Endothelial cell of umbilical vein (primary cell): ENCODE results near the gene GTPBP4. TPM values are rescaled to one million over a fixed set of nuclear protein-coding genes. Genes with fewer than 3 reads are reported as not detected.

Source experiments
- BruUV-seq: library from RNA; stranded (reverse); fragments of 400-500 nt; replicated peaks from 2 replicates; lab custom pipeline; 2021; lab: Mats Ljungman, UMichigan
- CTCF ChIA-PET: fragments of 300-600, 350-600 bp; sonication (Branson Sonifier 250); formaldehyde crosslinking; loops from one replicate; lab custom pipeline; 2021; ENCODE audit warnings: antibody characterized with exemption, inconsistent platforms; lab: Charles Lee
- POLR2A ChIA-PET: fragments of 300-600, 350-600 bp; sonication (Branson Sonifier 250); formaldehyde crosslinking; loops from one replicate; lab custom pipeline; 2021; ENCODE audit warnings: antibody characterized with exemption, inconsistent platforms; lab: Charles Lee
- DNase-seq: peaks from one replicate; pipeline ENCODE4 v3.0.0-alpha.2; 2011; ENCODE audit warnings: low read depth, low spot score
- FAIRE-seq: peaks from 2 replicates; lab custom pipeline; 2011; peaks lifted over from hg19 to GRCh38; lab: Jason Lieb, UNC
- H2AFZ ChIP-seq: 2 replicates; pipeline ENCODE4 v1.6.0; 2012; ENCODE audit warnings: low read depth, low read length, control low read depth, inconsistent platforms
- H3K27ac ChIP-seq: 2 replicates; pipeline ENCODE4 v1.5.1; 2011; ENCODE audit warnings: low read depth, mild to moderate bottlenecking, control low read depth, low read length, moderate library complexity; ENCODE audit not compliant: insufficient read depth
- H3K27me3 ChIP-seq, 2 experiments: 2 replicates each; pipeline versions ENCODE4 v1.6.0 to v1.6.1; 2011; ENCODE audit warnings: low read length in 2 of 2, mixed read lengths in 1 of 2; ENCODE audit not compliant: control insufficient read depth in 2 of 2, insufficient read depth in 2 of 2
- H3K36me3 ChIP-seq, 2 experiments: 2 replicates in 1 of 2; 3 replicates in 1 of 2; pipeline ENCODE4 v1.5.1; 2011; ENCODE audit warnings: low read length in 2 of 2, mild to moderate bottlenecking in 1 of 2, moderate library complexity in 1 of 2; ENCODE audit not compliant: control insufficient read depth in 2 of 2, insufficient read depth in 2 of 2; ENCODE audit errors: extremely low read depth in 1 of 2
- H3K4me1 ChIP-seq: 3 replicates; pipeline ENCODE4 v1.5.1; 2011; ENCODE audit warnings: mild to moderate bottlenecking, low read length; ENCODE audit not compliant: control insufficient read depth, insufficient read depth; ENCODE audit errors: extremely low read depth
- H3K4me2 ChIP-seq: 2 replicates; pipeline ENCODE4 v1.6.1; 2011; ENCODE audit warnings: low read length, control low read depth, mixed read lengths; ENCODE audit not compliant: insufficient read depth
- H3K4me3 ChIP-seq, 3 experiments: fragments of 200-600 bp in 1 of 3; sonication (generic), shearing (Covaris generic) in 1 of 3; replicated peaks in 1 of 3; 2 replicates each; pipeline ENCODE4 v1.5.1; 2011 to 2016; ENCODE audit warnings: control low read depth in 3 of 3, low read length in 3 of 3, mild to moderate bottlenecking in 2 of 3, inconsistent platforms in 1 of 3, low read depth in 1 of 3, moderate library complexity in 1 of 3; ENCODE audit not compliant: insufficient read depth in 1 of 3
- H3K79me2 ChIP-seq: 2 replicates; pipeline ENCODE4 v1.6.0; 2012; ENCODE audit warnings: low read length, inconsistent platforms; ENCODE audit not compliant: control insufficient read depth, insufficient read depth
- H3K9ac ChIP-seq: replicated peaks from 2 replicates; pipeline ENCODE3; 2011; ENCODE audit warnings: low read length, control low read depth; ENCODE audit not compliant: insufficient read depth; ENCODE audit errors: extremely low read depth
- H3K9me1 ChIP-seq: replicated peaks from 3 replicates; pipeline ENCODE4 v1.6.0; 2011; ENCODE audit warnings: mild to moderate bottlenecking, low read length; ENCODE audit not compliant: control insufficient read depth, insufficient read depth; ENCODE audit errors: extremely low read depth
- H3K9me3 ChIP-seq: replicated peaks from 2 replicates; pipeline ENCODE4 v1.5.1; 2012; ENCODE audit warnings: low read length, inconsistent platforms; ENCODE audit not compliant: control insufficient read depth, insufficient read depth
- H4K20me1 ChIP-seq: replicated peaks from 2 replicates; pipeline ENCODE3; 2011; ENCODE audit warnings: mild to moderate bottlenecking, low read length; ENCODE audit not compliant: control insufficient read depth, insufficient read depth; ENCODE audit errors: extremely low read depth
- EZH2 ChIP-seq: IDR thresholded peaks from 2 replicates; pipeline ENCODE4 v1.6.1; 2012; ENCODE audit warnings: borderline replicate concordance, low read depth, mild to moderate bottlenecking, moderate library complexity, low read length, inconsistent platforms; ENCODE audit not compliant: severe bottlenecking
- FOS ChIP-seq: IDR thresholded peaks from 2 replicates; pipeline ENCODE4 v1.6.1; 2011; ENCODE audit warnings: mild to moderate bottlenecking, low read length, moderate library complexity, borderline replicate concordance; ENCODE audit not compliant: insufficient read depth
- MYC ChIP-seq: IDR thresholded peaks from one replicate; pipeline ENCODE4 v1.6.1; 2011; ENCODE audit warnings: mild to moderate bottlenecking, low read depth, low read length
- POLR2A ChIP-seq: IDR thresholded peaks from 2 replicates; pipeline ENCODE4 v1.6.1; 2012; ENCODE audit warnings: low read depth, mild to moderate bottlenecking, control low read depth, low read length
- POLR2AphosphoS5 ChIP-seq: IDR thresholded peaks from 2 replicates; pipeline ENCODE4 v1.6.1; 2012; ENCODE audit warnings: low read depth, mild to moderate bottlenecking, control low read depth, low read length, moderate library complexity; ENCODE audit not compliant: insufficient read depth
- dilution Hi-C: fragments of 300-500 bp; cut with MboI; formaldehyde crosslinking; loops from one replicate; pipeline ENCODE4 v1.15.0; 2019; ENCODE audit warnings: low sequenced_read_pairs; ENCODE audit not compliant: extremely low pct_ligation_motif_present
- intact Hi-C: fragments of 100-400 bp; cut with micrococcal nuclease; formaldehyde crosslinking; loops from one replicate; pipeline ENCODE4 v1.10.0; 2022
- polyA plus RNA-seq, 4 experiments: library from polyadenylated mRNA; depleted of rRNA in 3 of 4; stranded (reverse) in 3 of 4; unstranded in 1 of 4; fragments of >200 nt; gene quantifications; 2 replicates each; pipeline versions ENCODE4 v1.2.1 to v1.2.3, GENCODE V29; 2011 to 2012; ENCODE audit warnings: missing spikeins in 1 of 4
- total RNA-seq: library from RNA; stranded (reverse); gene quantifications from 2 replicates; pipeline ENCODE4 v1.2.3, GENCODE V29; 2021
- TF ChIP-seq, protein P1 (sequence below): IDR thresholded peaks from 2 replicates; pipeline ENCODE4 v1.6.1; 2011; ENCODE audit not compliant: insufficient read depth, insufficient read length

The GTPBP4 gene
- total and polyA plus RNA-seq, 2 donors (not counting 3 experiments of a cell fraction or from before 2014, with no cell fraction given): 12.4 to 69.3 TPM

DNA sequence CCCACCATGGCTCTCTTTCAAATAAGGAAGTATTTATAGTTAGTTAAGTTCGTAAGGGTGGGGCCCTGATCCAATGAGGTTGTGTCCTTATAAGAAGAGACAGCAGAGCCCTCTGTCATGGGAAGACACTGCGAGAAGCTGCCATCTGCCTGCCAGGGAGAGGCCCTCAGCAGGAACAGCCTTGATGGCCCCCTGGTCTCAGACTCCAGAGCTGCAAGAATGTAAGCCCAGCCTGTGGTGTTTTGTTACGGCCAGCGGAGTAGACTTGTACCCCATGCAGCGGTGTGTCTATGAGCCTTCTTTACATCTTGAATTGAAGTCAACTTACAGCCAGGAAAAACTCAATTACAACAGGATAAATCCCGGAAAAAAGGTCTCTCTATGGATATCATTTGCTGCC is 42.5 kb upstream of the GTPBP4 start:
- TF ChIP-seq POLR2AphosphoS5 (no peak), FOS (no peak), MYC (no peak)
- intact Hi-C loops: no loop called here
- Histone ChIP-seq H3K27me3 (peaks cover 0 to 4% of the 10 kb centered on the region in 2 experiments), H3K36me3 (no peaks in the 10 kb centered on the region), H3K4me3 (no peak overlapping the region), H3K9me3 (no peaks in the 10 kb centered on the region), H3K4me1 (peaks cover 8% of the 10 kb centered on the region), H3K9ac (no peak overlapping the region), H4K20me1 (no peaks in the 10 kb centered on the region), H3K4me2 (no peak overlapping the region), H3K27ac (no peak overlapping the region), H3K9me1 (no peaks in the 10 kb centered on the region), H2AFZ (peak overlapping the region; percentile 14), H3K79me2 (no peaks in the 10 kb centered on the region)
- no peak for DNase-seq
- ChIA-PET CTCF (no interaction called here), POLR2A (no interaction called here)
- BruUV-seq: no TSS peak
- dilution Hi-C loops: no loop called here
- no peak for FAIRE-seq

DNA sequence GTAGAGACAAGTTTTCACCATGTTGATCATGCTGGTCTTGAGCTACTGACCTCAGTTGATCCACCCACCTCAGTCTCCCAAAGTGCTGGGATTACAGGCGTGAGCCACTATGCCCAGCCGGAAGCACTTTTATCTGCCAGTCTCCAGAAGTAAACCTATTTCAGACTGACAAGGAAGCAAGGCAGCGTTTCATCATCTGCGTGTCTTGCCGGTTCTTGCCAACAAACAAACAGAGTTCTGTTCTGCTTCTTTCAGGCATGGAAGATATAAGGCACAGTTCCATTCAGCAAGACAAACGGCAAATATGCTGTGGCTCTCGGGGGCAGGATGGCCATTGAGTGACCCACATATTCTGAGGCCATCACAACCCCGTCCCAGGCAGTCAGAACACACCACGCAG is 41.2 kb upstream of the GTPBP4 start:
- H3K79me2 ChIP-seq: no peaks in the 10 kb centered on the region
- H2AFZ ChIP-seq: no peak overlapping the region
- dilution Hi-C loops (no loop called here), intact Hi-C loops (no loop called here)
- no peak for DNase-seq
- POLR2A ChIA-PET: no interaction called here
- H3K4me1 ChIP-seq: peaks cover 8% of the 10 kb centered on the region
- TF ChIP-seq, protein P1, sequence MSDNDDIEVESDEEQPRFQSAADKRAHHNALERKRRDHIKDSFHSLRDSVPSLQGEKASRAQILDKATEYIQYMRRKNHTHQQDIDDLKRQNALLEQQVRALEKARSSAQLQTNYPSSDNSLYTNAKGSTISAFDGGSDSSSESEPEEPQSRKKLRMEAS: no peak
- no peak for TF ChIP-seq EZH2
- no peak for TF ChIP-seq FOS
- TF ChIP-seq POLR2A: no peak
- no peak for TF ChIP-seq MYC
- H4K20me1 ChIP-seq: no peaks in the 10 kb centered on the region
- BruUV-seq: no TSS peak
- H3K4me2 ChIP-seq: no peak overlapping the region
- no peaks in the 10 kb centered on the region for H3K9me1 ChIP-seq
- peaks cover 0 to 6% of the 10 kb centered on the region in 2 experiments for H3K27me3 ChIP-seq
- no peak overlapping the region for H3K4me3 ChIP-seq
- no peaks in the 10 kb centered on the region for H3K9me3 ChIP-seq
- FAIRE-seq: no peak
- H3K27ac ChIP-seq: no peak overlapping the region
- no peaks in the 10 kb centered on the region for H3K36me3 ChIP-seq
- H3K9ac ChIP-seq: no peak overlapping the region
- CTCF ChIA-PET: no interaction called here
